Stromal cell of bone marrow (primary cell): ENCODE data around the gene RSPRY1.

Source experiments
- DNase-seq: peaks from one replicate; pipeline ENCODE4 v3.0.0-alpha.2; 2012; ENCODE audit warnings: low read depth

Gene RSPRY1

GRCh38 chr16:57185945-57186871, at the start of gene RSPRY1, which contains the start of gene PSME3IP1:
Gene RSPRY1 (plus strand): TSS chr16:57186329. CDS start chr16:57204659, 18,330 bp downstream.
Gene PSME3IP1 (minus strand): TSS chr16:57186039. CDS start chr16:57173854, 12,185 bp downstream.
- peak; percentile 99 for DNase-seq

GRCh38 chr16:57137043-57137442, 49.1 kb upstream of the RSPRY1 start:
- no peak for DNase-seq

GRCh38 chr16:57137566-57138273, 48.4 kb upstream of the RSPRY1 start:
- DNase-seq: no peak

GRCh38 chr16:57138281-57138935, 47.7 kb upstream of the RSPRY1 start:
- no peak for DNase-seq

- no peak for DNase-seq
These were observed 45.0 kb upstream of the RSPRY1 start for GRCh38 chr16:57140931-57141668.

GRCh38 chr16:57141822-57142631, 44.1 kb upstream of the RSPRY1 start:
- DNase-seq: no peak

- DNase-seq: no peak
These were observed 42.8 kb upstream of the RSPRY1 start for GRCh38 chr16:57143149-57143921.

GRCh38 chr16:57144027-57144426, 42.1 kb upstream of the RSPRY1 start:
- no peak for DNase-seq

- DNase-seq: no peak
These were observed 40.8 kb upstream of the RSPRY1 start for GRCh38 chr16:57145046-57146021.

GRCh38 chr16:57146040-57146647, 40.0 kb upstream of the RSPRY1 start:
- no peak for DNase-seq

GRCh38 chr16:57146735-57147134, 39.4 kb upstream of the RSPRY1 start:
- no peak for DNase-seq

GRCh38 chr16:57147381-57148221, 38.5 kb upstream of the RSPRY1 start:
- no peak for DNase-seq

- no peak for DNase-seq
These were observed 37.6 kb upstream of the RSPRY1 start for GRCh38 chr16:57148481-57148880.

GRCh38 chr16:57149391-57149790, 36.7 kb upstream of the RSPRY1 start:
- DNase-seq: no peak

- DNase-seq: no peak
These were observed 35.3 kb upstream of the RSPRY1 start for GRCh38 chr16:57150682-57151330.

GRCh38 chr16:57151369-57151768, 34.8 kb upstream of the RSPRY1 start:
- no peak for DNase-seq
